Measurements from ENCODE around the gene FAM117B. TPM values are rescaled to one million over a fixed set of nuclear protein-coding genes. Genes with fewer than 3 reads are reported as not detected.
"Not testable (repeated sequence)": the region's sequence is repeated elsewhere in the genome, so short reads cannot be mapped to it uniquely, and the experiment has no call there.

The FAM117B gene
- total and polyA plus RNA-seq, 8 donors: 2.5 to 12.4 (median 5.4) TPM

DNA sequence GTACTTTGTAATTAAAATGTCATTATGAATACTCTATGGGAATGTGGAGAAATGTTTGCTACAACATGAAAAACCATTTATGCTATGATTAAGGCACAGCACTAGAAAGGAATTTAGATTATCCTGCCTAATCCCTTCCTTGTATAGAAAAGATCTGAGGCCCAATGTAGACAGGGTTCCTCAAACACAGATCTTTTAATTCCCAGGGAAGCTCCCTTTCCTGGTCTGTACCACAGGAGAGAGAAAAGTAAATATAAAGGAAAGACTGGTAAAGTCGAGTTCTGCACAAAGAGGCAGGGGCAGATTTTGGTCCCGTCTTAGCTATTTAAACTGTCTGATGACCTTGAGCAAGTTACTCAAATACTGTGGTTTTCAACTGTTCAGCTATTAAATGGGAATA lies 152.1 kb downstream of the FAM117B start:
- H3K4me3 ChIP-seq: no peak overlapping the region
- H3K36me3 ChIP-seq: no peaks in the 10 kb centered on the region
- ATAC-seq: peak in 1 of 4 donors; percentile 26
- no peak overlapping the region for H3K27ac ChIP-seq
- H3K9me3 ChIP-seq: no peaks in the 10 kb centered on the region
- intact Hi-C loops (cut with DNase I): no loop called here
- no peak for DNase-seq
- TF ChIP-seq, protein P1, sequence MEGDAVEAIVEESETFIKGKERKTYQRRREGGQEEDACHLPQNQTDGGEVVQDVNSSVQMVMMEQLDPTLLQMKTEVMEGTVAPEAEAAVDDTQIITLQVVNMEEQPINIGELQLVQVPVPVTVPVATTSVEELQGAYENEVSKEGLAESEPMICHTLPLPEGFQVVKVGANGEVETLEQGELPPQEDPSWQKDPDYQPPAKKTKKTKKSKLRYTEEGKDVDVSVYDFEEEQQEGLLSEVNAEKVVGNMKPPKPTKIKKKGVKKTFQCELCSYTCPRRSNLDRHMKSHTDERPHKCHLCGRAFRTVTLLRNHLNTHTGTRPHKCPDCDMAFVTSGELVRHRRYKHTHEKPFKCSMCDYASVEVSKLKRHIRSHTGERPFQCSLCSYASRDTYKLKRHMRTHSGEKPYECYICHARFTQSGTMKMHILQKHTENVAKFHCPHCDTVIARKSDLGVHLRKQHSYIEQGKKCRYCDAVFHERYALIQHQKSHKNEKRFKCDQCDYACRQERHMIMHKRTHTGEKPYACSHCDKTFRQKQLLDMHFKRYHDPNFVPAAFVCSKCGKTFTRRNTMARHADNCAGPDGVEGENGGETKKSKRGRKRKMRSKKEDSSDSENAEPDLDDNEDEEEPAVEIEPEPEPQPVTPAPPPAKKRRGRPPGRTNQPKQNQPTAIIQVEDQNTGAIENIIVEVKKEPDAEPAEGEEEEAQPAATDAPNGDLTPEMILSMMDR (IDR thresholded peaks at IDR 0.05): no peak
- FAIRE-seq: no peak
- WGBS, 2 donors: 12 to 14% methylated on average over 2 of the region's 2 CpGs
- H3K27me3 ChIP-seq: no peaks in the 10 kb centered on the region
- peaks cover 0 to 5% (median 0%) of the 10 kb centered on the region in 3 donors for H3K4me1 ChIP-seq

DNA sequence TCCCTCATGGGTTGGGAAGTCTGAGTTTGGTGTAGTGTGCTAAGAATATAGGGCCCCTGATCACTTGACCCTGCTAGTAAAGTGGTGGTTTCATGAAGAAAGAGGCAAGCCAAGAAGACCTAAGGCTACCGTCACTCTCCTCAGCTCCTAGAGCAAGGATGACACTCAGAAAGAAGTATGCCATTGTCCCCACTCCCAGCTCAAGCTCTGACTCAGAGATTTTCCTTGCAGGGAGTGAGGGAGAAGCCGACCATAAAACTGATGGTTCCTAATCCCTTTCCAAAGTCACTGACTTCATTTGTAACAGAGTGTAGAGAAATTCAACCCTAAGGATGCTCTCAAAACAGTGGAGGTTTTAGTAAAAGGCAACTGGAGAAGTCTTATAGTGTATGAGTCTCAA lies 155.9 kb downstream of the FAM117B start:
- ATAC-seq (no peak), DNase-seq (no peak), FAIRE-seq (no peak)
- no peaks in the 10 kb centered on the region for H3K9me3 ChIP-seq
- no peaks in the 10 kb centered on the region for H3K27me3 ChIP-seq
- H3K4me1 ChIP-seq: no peaks in the 10 kb centered on the region
- WGBS, 2 donors: 97 to 98% methylated on average over 2 of the region's 2 CpGs
- TF ChIP-seq, protein P1 (IDR thresholded peaks at IDR 0.05): no peak
- no peaks in the 10 kb centered on the region for H3K36me3 ChIP-seq
- no peak overlapping the region for H3K4me3 ChIP-seq
- intact Hi-C loops (cut with DNase I): no loop called here
- no peak overlapping the region for H3K27ac ChIP-seq

DNA sequence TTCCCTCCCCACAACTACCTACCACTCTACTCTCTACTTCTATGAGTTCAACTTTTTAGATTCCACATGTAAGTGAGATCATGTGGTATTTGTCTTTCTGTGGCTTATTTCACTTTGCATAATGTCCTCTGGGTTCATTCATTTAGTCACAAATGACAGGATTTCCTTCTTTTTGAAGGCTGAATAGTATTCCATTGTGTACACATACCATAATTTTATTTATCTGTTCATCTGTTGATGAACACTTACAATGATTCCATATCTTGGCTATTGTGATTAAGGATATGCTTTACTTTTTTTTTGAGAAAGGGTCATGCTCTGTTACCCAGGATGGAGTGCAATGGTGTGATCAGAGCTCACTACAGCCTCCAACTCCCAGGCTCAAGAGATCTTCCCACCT lies 163.2 kb downstream of the FAM117B start:
- no peak for FAIRE-seq

DNA sequence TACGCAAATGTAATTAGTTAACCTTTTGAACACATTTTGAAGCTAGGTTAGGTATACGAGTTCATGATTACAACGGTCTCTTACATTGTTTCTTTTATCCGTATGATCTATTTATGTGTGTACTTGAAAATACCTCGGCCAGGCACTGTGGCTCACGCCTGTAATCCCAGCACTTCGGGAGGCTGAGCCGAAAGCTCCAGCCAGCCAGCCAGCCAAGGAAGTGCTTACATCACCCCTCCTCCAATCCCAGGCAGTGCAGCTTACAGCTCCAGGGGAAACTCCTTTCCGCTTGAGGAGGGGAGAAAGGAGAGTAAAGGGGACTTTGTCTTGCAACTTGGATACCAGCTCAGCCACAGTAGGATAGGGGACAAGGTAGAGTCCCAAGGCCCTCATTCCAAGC lies 171.1 kb downstream of the FAM117B start:
- peak in 1 of 4 donors; percentile 39 for ATAC-seq
- DNase-seq; H3K27me3 ChIP-seq; H3K27ac ChIP-seq; H3K36me3 ChIP-seq; H3K4me1 ChIP-seq; H3K9me3 ChIP-seq; FAIRE-seq; intact Hi-C loops (cut with DNase I); H3K4me3 ChIP-seq: not testable (repeated sequence)
- 84 to 87% methylated on average over 9 of the region's 9 CpGs for WGBS, 2 donors

More for the DNA sequence above, 163.2 kb downstream of the FAM117B start:
- Histone ChIP-seq H3K27ac (no peak overlapping the region), H3K36me3 (no peaks in the 10 kb centered on the region), H3K4me3 (no peak overlapping the region), H3K9me3 (no peaks in the 10 kb centered on the region), H3K27me3 (no peaks in the 10 kb centered on the region), H3K4me1 (peaks cover 0 to 6% (median 0%) of the 10 kb centered on the region in 3 donors)
- intact Hi-C loops (cut with DNase I): no loop called here
- no peak for DNase-seq
- ATAC-seq: no peak
- TF ChIP-seq, protein P1 (IDR thresholded peaks at IDR 0.05): no peak

DNA sequence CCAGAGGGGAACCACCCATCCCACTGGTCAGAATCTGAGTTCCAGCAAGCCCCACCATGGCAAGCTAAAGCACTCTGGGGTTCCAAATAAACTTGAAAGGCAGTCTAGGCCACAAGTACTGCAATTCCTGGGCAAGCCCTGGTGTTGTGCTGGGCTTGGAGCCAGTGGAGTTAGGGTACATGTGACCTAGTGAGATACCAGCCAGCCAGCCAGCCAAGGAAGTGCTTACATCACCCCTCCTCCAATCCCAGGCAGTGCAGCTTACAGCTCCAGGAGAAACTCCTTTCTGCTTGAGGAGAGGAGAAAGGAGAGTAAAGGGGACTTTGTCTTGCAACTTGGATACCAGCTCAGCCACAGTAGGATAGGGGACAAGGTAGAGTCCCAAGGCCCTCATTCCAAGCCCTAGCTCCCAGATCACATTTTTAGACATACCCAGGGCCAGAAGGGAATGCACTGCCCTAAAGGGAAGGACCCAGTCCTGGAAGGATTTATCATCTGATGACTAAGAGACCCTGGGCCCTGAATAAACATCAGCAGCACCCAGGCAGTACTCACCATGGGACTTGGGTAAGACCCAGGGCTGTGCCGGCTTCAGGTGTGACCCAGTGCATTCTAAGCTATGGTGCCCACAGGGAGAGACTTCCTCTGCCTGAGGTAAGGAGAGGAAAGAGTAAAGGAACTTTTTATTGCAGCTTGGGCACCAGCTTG lies 172.8 kb downstream of the FAM117B start:
- intact Hi-C loops (cut with DNase I); H3K4me3 ChIP-seq; H3K9me3 ChIP-seq; H3K27me3 ChIP-seq; H3K36me3 ChIP-seq; H3K27ac ChIP-seq; FAIRE-seq; H3K4me1 ChIP-seq: not testable (repeated sequence)
- DNase-seq (peak; percentile 63 to 92 (median 68)), ATAC-seq (peak; percentile 93 to 99 (median 96))
- 90 to 99% methylated on average over 1 of the region's 1 CpG for WGBS, 2 donors

DNA sequence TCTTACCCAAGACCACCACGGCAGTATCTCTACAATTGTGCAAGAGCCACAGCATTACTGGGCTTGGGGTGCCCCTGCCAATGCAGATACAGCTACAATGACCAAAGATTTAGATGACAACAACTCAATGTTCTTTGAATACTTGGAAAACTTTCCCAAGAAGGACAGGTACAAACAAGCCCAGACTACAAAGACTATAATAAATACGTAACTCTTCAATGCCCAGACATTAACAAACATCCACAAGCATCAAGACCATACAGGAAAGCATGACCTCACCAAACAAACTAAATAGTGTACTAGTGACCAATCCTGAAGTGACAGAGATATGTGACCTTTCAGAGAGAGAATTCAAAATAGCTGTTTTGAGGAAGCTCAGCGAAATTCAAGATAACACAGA lies 174.0 kb downstream of the FAM117B start:
- Histone ChIP-seq H3K4me1 (no peaks in the 10 kb centered on the region), H3K4me3 (no peak overlapping the region), H3K36me3 (no peaks in the 10 kb centered on the region), H3K27ac (no peak overlapping the region), H3K27me3 (no peaks in the 10 kb centered on the region), H3K9me3 (no peaks in the 10 kb centered on the region)
- 92% methylated on average over 3 of the region's 3 CpGs for WGBS, 2 donors
- TF ChIP-seq, protein P1 (IDR thresholded peaks at IDR 0.05): no peak
- intact Hi-C loops (cut with DNase I): no loop called here
- no peak for FAIRE-seq
- no peak for ATAC-seq
- no peak for DNase-seq
